ENCODE measurements around the gene ZBTB6. TPM values are rescaled to one million over a fixed set of nuclear protein-coding genes. Genes with fewer than 3 reads are reported as not detected.

ZBTB6 gene
- total and polyA plus RNA-seq, 2 of the 13 experiments (the other 11 are each of a cell fraction or from before 2014, with no cell fraction given), result 3.7 to 7.1 TPM

- TF ChIP-seq HNRNPLL (IDR thresholded peaks at IDR 0.05; ENCODE audit: low read depth, low read length, poor library complexity, severe bottlenecking) (peak; percentile 59), MAFG (CRISPR knock-in tag; IDR thresholded peaks at IDR 0.05) (no peak), CEBPG (CRISPR knock-in tag; IDR thresholded peaks at IDR 0.05) (no peak), ZBTB44 (CRISPR knock-in tag; IDR thresholded peaks at IDR 0.05) (no peak), ATM (IDR thresholded peaks at IDR 0.05; ENCODE audit: borderline replicate concordance) (no peak), MED13 (CRISPR knock-in tag; IDR thresholded peaks at IDR 0.05) (no peak), ZNF296 (CRISPR knock-in tag; conservative IDR thresholded peaks at IDR 0.05) (no peak), THAP8 (CRISPR knock-in tag; IDR thresholded peaks at IDR 0.05; ENCODE audit: borderline replicate concordance) (peak; percentile 13; the same call in 1 of the 2 replicates), ARNT2 (CRISPR knock-in tag; IDR thresholded peaks at IDR 0.05; ENCODE audit: low read depth) (peak; percentile 47), ZBTB39 (CRISPR knock-in tag; IDR thresholded peaks at IDR 0.05) (no peak), GTF2F1 (IDR thresholded peaks at IDR 0.05; ENCODE audit: low read length) (no peak), RNF219 (CRISPR knock-in tag; IDR thresholded peaks at IDR 0.05) (no peak), KDM6A (CRISPR knock-in tag; IDR thresholded peaks at IDR 0.05; ENCODE audit: low read depth) (no peak), RELA (CRISPR knock-in tag; IDR thresholded peaks at IDR 0.05) (no peak), ZBTB1 (CRISPR knock-in tag; IDR thresholded peaks at IDR 0.05; ENCODE audit: borderline replicate concordance) (no peak), REST (IDR thresholded peaks at IDR 0.05; ENCODE audit: borderline replicate concordance in 1 of 2, low read depth in 1 of 2, low read length in 2 of 2) (no peak), NBN (conservative IDR thresholded peaks at IDR 0.05) (no peak), BRCA1 (CRISPR knock-in tag; IDR thresholded peaks at IDR 0.05) (no peak)
Observed at GRCh38 chr9:122940749-122941581, 27.8 kb upstream of the ZBTB6 start, which contains the start of gene RABGAP1 (continued).

All from HepG2 (cell line).